ENCODE results near the gene USP28.
"Not testable (repeated sequence)": the region's sequence is repeated elsewhere in the genome, so short reads cannot be mapped to it uniquely, and the experiment has no call there.

The USP28 gene, protein sequence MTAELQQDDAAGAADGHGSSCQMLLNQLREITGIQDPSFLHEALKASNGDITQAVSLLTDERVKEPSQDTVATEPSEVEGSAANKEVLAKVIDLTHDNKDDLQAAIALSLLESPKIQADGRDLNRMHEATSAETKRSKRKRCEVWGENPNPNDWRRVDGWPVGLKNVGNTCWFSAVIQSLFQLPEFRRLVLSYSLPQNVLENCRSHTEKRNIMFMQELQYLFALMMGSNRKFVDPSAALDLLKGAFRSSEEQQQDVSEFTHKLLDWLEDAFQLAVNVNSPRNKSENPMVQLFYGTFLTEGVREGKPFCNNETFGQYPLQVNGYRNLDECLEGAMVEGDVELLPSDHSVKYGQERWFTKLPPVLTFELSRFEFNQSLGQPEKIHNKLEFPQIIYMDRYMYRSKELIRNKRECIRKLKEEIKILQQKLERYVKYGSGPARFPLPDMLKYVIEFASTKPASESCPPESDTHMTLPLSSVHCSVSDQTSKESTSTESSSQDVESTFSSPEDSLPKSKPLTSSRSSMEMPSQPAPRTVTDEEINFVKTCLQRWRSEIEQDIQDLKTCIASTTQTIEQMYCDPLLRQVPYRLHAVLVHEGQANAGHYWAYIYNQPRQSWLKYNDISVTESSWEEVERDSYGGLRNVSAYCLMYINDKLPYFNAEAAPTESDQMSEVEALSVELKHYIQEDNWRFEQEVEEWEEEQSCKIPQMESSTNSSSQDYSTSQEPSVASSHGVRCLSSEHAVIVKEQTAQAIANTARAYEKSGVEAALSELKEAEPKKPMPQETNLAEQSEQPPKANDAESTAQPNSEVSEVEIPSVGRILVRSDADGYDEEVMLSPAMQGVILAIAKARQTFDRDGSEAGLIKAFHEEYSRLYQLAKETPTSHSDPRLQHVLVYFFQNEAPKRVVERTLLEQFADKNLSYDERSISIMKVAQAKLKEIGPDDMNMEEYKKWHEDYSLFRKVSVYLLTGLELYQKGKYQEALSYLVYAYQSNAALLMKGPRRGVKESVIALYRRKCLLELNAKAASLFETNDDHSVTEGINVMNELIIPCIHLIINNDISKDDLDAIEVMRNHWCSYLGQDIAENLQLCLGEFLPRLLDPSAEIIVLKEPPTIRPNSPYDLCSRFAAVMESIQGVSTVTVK

DNA sequence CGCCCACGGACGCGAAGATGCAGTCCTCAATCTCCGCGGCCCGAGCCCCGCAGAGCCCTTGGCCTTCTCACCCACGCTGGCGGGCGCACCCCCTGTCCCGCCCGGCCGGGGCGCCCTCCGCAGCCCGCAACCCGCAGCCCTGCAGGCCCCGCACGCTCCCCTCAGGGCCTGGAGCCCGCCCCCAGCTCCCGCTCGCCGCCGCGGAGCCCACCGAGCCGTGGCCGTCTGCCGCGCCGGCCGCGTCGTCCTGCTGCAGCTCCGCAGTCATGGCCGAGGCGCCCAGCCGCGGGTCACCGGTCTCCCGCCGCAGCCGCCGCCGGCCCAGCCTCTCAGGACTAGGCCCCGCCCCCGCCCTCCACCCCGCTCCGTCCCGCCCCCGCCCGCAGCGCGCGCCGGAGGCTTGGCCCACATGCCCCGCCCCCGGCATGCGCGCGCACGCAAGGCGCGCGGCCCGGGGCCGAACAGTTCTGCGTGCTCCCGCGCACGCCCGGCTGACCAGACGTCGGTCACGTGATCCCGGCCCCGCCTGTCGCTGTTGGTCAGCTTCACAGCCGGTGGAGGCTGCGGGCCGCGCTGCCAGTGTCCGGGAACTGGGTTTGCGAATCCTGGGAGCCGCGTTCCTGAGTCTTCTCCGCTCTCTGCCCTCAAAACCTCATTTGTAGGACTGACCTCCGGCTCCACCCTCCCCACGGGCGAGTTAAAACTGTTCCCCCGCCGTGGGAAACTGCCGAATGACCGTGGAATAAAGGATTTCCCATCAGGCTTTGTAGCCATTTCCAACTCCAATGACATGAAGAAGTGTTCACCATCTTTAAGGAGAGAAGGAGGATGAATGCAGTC lies at the start of gene USP28:
Gene USP28 (minus strand): TSS at position 339 of the 840 bp plus-strand sequence. CDS start 71 bp downstream, at position 268.
- DNase-seq: peak; percentile 26

DNA sequence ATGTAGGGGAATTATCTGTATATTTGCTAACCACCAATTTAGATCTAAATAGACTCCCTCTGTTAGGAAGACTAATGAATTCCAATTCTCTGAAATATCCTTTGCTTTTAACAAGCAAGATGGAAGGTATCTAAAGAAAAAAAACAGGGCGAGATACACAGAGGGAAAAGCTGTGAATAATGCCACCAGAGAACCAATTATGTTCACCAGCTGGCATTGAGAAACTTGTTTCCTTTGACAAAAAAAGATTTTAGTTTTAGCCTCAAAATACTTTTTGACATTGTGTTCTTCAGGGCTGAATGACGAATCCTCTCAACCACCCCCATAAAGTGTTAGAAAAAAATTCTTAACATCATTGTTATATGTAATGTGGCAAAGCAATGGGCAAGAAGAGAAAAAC lies 48.2 kb upstream of the USP28 start:
- DNase-seq: no peak

DNA sequence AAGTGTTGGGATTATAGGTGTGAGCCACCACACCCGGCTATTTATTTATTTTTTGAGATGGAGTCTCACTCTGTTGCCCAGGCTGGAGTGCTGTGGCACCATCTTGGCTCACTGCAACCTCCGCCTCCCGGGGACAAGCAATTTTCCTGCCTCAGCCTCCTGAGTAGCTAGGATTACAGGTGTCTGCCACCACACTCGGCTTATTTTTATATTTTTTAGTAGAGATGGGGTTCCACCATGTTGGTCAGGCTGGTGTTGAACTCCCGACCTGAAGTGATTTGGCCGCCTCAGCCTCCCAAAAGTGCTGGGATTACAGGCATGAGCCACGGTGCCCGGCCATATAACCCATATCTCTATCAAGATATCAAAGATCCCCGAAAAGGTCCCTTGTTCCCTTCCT lies 36.1 kb upstream of the USP28 start:
- not testable (repeated sequence) for DNase-seq

DNA sequence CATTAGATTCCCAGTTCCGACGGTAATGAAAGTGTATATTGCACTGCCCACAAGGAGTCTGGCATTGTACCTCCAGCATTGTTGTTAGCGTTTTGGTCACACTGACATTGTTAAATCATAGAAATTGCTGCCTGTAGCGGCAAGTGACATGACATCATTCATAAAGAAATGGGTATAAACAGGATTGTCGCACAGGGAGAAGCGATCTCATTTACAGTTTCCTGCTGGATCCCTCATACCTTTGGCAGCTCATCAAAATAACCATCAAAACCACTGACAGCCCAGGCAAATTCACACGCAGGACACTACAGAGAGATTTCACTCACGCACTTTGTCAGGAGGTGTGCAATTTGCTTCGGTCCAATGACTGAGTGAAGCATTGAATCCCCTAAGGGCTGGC lies 32.7 kb upstream of the USP28 start:
- DNase-seq: no peak

DNA sequence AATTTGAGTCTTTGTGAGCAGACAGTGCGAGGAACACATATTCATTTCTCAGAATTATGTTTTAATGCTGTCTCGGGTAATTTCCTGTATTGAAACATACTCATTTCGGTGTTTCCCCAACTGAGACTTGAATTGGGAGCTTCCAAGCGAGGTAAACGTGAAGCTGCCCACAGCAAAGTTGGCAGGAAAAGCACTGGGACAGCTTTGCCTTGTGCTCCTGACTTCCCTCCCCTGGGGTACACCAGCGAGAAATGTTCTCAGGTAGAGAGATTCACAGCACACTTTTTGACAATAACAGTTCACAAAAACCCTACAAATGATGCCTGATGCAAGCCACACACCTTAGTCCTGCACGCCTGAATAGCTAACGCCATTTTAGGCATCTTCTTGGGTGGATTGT lies 32.3 kb upstream of the USP28 start:
- no peak for DNase-seq

DNA sequence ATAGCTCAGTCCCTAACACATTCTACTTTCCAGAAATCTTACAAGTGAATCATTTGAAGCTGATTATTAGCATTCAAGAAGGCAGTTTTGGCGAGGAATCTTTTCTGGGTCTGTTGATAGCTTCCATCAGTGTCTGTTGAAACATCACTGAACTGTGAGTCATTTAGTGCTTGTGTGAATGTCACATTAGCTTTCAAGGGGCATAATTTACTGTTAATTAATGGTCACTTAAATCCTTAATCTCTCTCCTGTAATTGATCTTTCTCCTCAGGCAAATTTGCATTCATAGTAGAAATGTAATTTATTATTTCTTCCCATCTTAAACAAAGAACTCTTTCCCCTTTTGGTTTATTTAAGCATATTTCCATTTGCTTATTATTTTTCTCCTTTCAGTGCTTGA lies 31.8 kb upstream of the USP28 start:
- no peak for DNase-seq

DNA sequence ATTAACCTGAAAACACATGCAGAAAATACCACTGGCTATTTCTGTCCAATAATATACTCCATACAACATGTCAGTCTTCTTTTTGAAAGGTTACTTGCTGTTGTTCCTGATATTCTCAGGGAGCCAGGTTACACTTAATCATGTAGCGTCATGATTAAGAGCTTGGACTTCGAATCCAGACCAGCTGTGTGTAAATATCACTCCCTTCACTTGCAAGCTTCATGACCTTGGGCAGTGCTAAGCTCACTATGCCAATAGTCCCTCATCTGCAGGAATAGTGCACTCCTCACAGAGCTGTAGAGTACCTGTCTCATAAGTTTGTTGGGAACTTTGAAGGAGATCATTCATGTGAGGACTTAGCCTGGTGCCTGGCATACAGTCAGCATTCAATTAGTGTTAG lies 31.1 kb upstream of the USP28 start:
- no peak for DNase-seq

DNA sequence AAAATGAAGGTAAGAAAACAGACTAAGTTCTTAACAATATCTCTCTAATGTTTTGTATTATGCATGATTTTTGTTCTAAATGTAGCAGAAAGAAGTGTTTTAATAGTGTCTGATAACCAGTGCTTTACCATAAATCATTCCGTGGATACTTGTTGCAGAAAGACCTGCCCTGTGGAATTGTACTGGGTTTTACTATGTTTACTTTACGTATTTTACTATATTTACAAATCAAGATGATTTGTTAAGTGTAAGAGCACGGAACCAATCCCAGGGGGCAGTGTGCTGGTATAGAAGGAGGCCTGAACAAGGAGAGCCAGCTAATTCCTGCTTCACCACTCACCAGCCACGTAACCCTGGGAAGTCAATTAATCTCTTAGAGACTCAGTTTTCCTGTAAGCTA lies 30.7 kb upstream of the USP28 start:
- DNase-seq: no peak

DNA sequence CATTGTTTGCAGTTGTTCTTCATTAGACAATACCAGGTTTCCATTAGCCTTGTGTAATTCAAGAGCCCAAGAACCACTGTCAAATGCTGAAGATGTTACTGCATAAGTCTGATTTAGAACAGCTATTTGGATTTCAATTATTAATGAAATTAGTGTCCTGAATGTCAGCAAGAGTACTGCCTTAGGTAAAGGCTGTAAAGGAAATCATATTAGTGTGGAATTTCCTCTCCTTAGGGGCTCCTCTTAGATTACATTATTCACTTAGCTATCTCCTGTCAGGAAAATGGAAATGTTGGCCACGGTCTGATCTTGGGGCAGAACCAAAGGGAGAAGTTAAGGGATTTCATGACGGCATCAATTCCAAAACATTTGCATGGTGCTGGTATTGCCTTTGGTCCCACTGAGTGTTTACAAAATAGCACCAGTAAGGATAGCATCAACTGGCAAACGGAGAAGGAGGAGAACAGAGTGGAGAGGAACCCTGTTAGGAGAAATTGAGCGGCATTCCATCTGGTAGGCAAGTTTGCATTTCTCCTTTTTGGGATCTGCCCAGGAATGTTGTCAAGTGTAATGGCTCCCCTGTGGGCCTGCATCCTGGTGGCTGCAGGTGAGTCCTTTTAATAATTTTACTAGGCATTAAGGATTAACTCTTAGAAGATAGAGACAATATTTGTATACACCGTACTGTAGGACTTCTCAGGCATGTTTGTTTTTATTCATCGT lies 29.2 kb upstream of the USP28 start, which contains the start of gene HTR3B:
Gene HTR3B (plus strand): TSS at position 418 of the 723 bp plus-strand sequence. CDS start 138 bp downstream, at position 556.
- no peak for DNase-seq

DNA sequence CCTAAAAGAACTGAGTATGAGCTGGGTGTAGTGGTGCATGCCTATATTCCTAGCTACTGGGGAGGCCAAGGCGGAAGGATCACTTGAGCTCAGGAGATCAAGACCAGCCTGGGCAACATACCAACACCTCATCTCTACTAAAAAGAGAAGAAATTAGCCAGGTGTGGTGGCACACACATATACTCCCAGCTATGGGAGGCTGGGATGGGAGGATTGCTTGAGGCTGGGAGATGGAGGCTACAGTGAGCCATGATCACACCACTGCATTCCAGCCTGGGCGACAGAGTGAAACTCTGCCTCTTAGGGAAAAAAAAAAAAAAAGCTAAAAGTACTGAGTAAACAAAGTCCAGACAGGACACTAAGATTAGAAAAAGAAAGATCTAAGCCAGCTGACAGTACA lies 25.8 kb upstream of the USP28 start:
- DNase-seq: no peak

DNA sequence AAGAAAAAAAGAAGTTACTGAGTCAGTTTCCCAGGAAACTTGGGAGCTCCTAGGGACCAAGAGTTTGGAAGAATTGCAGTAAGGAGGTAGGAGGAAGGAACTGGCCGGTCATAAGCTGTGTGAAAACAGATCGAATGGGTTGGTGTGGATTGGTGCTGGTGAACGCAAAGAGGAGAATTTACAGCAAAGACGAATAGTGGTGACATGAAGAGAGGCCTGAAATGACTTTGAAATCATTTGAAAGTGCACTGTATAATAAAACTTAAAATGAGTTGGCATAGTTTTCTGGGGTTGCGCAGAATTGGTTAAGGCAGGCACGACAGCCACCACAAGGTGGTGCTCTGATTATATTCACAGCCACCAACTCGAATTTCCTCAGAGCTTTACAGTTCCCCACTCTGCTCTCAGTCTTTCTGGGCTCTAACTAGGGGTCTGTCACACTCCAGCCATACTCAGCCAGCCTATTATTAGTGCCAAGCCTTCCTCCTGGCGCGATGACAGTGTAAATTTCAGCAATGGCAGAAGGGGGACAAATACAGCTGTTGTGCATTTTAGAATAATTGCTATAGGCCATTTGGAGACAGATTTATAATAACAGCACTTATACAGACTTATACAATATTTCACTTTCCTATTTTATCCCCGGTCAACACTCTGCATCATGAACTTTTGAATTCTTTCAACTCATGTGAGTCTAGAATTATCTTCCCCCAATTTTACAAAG lies 20.9 kb upstream of the USP28 start:
- no peak for DNase-seq

DNA sequence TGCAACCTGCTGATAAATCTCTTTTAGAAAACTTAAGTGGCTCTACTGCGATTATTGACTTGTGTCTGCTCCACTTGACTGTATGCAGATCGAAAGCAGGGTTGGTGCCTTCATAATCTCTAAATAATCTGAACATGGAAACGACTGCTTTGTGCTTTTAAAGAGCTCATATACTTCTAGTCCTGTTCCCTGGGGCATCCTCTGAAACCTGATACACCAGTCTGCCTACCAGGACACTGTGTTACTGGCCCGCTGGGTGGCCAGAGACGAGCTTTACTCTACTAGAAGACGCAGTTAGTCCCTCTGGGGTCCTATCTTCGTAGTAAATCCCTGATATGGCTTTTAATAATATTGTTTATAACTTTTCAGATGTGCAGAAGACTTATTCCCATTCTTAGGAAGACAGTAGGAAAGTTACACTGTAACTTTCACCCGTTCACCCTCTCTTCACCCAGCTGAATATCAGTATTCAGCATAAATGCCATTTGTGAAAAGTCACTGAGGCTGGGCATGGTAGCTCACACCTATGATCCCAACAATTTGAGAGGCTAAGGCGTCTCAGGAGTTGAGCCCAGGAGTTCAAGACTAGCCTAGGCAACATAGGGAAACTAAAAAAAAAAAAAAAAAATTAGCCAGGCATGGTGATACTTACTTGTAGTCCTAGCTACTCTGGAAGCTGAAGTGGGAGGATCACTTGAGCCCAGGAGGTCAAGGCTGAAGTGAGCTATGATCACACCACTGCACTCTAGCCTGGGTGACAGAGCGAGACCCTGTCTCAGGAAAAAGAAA lies 20.2 kb upstream of the USP28 start:
- no peak for DNase-seq

DNA sequence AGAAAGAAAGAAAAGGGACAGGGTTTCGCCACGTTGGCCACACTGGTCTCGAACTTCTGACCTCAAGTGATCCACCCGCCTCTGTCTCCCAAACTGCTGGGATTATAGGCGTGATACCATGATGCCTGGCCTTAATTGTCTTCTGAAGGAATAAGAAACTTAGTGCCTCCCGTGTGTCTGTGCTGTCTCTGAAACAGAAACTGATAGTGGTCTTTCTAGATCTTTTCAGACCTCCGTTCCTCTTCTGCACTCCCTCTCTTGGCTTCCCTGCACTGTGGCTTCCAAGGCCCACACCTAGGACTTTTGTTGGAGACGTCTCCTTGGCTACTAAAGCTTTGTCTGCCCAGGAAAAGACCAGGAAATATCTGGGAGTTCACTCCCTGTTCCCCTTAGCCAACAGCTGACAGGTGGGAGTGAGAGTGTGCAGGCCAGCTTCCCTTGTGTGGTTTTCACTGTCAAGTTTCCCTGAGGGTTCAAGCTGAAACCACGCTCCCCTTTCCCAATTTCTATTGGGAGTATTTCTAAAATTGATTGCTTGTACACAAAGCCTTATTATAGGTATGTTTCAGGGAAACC lies 19.1 kb upstream of the USP28 start:
- no peak for DNase-seq

DNA sequence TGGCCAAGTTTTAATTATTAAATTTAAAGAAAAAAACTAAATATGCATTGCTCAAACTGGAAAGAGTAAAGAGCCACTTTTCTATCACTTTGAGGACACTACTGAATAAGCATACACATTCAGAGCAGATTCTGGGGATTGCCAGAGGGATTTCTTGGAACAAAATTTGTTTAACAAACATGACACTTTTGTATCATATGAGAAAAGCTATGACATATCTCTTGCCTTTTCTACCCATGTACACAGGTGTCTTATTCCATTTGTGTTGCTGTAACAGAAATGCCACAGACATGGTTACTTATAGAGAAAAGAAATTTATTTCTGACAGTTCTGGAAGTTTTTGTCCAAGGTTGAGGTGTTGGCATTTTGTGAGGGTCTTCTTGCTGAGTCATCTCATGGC lies 13.5 kb upstream of the USP28 start:
- DNase-seq: no peak

DNA sequence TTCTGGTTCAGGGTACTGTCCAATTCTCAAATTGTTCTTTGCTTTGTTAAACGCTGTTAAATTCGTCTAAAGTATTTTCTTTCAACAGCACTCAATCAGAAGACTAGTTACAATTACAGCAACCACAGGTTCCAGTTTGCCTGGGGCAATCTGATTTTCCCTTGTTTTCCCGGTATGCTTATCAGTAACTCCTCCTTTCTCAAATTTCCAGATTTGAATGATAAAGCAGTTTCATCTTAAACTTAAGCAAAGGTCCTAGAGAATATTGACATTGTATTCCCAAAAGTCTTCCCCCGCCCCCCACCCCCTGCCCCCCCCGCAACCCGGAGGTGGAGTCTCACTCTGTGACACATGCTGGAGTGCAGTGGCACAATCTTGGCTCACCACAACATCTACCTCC lies 10.5 kb upstream of the USP28 start:
- DNase-seq: no peak

DNA sequence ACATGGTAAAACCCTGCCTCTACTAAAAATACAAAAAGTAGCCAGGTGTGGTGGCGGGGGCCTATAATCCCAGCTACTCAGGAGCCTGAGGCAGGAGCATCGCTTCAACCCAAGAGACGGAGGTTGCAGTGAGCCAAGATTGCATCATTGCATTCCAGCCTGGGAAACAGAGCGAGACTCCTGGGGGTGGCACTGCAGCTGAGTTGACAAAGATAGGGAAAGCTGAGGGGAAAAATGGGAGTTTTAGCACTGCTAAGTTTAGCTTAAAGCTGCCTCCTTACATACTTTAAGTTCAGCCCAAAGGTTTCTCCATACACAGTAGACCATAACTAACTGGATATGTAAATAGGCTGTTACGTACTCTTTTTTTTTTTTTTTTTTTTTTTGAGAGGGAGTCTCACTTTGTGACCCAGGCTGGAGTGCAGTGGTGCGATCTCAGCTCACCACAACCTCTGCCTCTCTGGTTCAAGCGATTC lies 9.0 kb upstream of the USP28 start:
- DNase-seq: no peak

DNA sequence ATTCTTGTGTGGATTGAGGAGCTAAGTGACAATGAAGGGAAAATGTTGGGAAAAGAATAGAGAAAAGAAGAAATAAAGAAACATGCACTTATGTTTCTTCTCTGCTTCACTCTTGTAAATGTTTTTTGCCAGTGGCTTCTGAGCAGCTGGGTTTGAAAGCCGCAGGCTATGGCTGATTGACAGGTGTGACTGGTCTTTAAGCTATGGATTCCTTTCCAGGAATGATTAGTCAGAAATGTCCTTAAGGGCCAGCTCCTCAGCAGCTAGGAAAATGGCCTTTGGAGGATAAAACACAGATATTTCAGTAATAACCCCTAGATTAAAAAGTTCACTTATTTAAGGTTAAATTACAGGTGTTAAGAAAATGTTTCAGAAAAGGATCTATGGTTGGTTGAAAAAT lies 6.5 kb upstream of the USP28 start:
- no peak for DNase-seq

DNA sequence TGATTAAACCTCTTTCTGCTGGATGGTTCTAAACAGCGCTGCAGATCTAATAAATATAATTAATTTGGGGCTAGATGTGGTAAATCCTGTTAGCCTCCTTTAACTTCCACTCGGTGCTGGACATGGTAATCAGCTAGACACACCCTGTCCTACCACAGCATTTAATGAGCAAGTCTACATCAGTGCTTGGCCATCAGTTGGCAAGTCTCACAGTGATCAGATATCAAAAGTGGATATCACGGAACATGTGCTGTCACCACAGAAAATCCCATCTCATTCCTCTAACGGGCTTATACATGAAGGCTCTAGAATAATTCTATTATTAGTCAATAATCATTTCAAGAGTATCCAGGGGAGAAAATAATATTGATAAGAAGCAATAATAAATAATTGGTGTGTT lies 5.6 kb upstream of the USP28 start:
- no peak for DNase-seq

DNA sequence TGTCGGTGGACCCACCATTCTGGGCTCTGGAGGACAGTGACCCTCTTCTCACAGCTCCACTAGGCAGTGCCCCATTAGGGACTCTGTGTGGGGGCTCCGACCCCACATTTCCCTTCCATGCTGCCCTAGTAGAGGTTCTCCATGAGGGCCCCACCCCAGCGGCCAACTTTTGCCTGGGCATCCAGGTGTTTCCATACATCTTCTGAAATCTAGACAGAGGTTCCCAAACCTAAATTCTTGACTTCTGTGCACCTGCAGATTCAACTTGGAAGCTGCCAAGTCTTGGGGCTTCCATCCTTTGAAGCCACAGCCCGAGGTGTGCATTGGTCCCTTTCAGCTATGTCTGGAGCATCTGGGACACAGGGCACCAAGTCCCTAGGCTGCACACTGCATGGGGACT lies 4.1 kb upstream of the USP28 start:
- DNase-seq: not testable (repeated sequence)

DNA sequence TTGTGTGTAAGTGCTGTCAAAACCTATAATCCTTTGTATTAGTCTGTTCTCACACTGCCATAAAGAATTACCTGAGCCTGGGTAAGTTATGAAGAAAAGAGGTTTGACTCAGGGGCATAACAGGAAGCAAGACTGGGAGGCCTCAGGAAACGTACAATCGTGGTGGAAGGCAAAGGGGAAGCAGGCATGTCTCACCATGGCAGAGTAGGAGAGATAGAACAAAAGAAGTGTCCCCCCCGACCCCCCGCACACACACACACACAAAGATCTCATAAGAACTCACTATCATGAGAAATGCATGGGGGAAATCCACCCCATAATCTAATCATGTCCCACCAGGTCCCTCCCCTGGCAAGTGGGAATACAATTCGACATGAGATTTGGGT lies 2.3 kb upstream of the USP28 start:
- DNase-seq: no peak
